ENCODE measurements around the gene NACC2.
A peak's percentile ranks its signal among the peaks of the same experiment; 100 is the strongest.

The NACC2 gene

DNA sequence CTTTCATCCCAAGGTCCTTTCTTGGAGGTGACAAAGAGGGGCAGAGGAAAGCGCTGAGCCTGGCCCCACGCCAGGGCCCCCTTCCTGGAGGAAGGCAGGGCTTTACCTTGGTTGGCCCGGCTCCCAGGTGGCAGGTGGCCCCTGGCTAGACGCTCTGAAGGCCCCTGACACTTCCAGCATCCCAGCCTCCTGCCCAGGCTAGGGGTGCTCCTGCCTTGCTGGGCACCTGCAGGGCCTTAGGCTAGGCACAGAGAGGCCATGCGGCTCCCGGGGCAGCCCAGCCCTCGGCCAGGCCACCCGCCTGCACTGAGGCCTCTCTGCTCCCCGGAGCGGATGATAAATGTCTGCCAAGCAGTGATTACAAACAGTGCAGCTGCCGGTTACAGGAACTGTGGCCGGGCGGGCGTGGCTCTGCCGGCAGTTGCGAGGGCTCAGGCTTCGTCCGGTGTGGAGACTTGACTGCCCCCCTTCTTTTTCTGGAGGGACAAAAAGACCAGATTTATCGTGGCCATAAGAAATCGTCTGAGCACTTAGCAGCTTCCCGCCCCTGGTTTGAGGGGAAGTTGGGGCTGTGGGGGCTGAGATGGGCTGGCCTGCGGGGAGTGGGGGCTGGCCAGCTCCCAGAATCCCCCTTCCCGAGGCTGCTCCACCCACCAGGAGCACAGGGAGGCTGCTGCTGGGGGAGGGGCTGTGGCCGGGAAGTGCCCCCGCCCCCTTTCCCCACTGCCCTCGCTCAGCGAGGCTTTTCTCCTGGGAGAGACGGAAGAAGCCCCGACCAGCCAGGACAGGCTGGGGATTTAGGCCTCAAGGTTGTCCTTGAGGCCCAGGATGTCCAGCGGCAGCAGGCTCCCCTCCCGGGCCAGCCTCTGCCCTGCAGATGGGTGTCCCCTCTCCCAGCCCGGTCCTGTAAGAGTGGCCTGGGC is 102.3 kb downstream of the NACC2 start:
- peak; percentile 83 for DNase-seq (ENCODE audit: low spot score)

- DNase-seq (ENCODE audit: low spot score) = no peak
Observed at GRCh38 chr9:135991771-135992170, 103.3 kb downstream of the NACC2 start.

GRCh38 chr9:135990468-135991429 is 104.3 kb downstream of the NACC2 start:
- peak; percentile 54 for DNase-seq (ENCODE audit: low spot score)

GRCh38 chr9:135989722-135990467 is 105.2 kb downstream of the NACC2 start:
- no peak for DNase-seq (ENCODE audit: low spot score)

GRCh38 chr9:135989157-135989556 is 105.9 kb downstream of the NACC2 start:
- DNase-seq (ENCODE audit: low spot score) = no peak

GRCh38 chr9:135988493-135988892 is 106.6 kb downstream of the NACC2 start:
- DNase-seq (ENCODE audit: low spot score) = no peak

DNA sequence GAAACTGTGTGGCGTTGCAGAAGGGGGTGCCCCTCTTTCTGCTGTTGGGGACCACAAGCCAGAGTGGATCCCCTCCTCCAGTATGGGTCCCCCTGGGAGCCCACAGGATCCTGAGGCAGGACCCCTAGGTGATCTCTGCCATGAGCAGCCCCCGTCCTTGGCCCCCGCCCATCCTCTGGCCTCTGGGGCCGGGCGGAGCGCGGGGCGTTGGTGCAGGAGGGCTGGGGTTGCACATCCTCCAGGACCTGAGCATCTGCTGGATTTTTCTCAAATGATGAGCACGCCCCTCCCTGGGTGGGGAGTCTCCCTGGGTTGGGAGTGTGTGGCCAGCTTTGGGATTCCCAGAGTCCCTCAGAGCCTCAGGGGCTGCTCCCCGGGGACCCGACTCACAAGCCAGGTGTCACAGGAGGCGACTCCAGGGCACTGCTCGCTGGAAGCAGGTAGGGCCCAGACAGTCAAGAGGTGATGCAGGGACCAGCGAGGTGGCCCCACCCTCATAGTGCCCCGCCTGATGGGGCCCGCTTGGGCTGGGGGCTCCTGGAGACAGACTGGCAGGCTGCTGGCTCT is 107.2 kb downstream of the NACC2 start:
- DNase-seq (ENCODE audit: low spot score) = no peak

DNA sequence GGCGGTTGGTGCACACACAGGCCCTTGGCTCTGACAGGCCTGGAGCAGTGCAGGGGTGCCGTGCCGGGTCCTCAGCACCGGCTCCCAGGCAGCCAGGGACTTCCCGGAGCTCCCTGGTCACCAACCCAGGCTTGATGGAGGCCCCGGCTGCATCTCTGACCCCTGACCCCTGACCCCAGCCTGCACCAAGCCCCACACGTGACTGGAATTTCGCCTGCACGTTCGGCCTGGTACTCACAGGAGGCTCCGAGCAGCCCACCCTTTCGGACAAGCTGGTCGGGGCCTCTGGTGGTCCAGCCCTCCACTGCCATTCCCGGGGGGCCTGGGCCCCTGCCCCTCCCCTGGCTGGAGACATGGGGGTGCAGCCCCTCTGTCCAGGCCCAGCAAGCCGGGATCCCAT is 108.5 kb downstream of the NACC2 start:
- DNase-seq (ENCODE audit: low spot score) = no peak

DNA sequence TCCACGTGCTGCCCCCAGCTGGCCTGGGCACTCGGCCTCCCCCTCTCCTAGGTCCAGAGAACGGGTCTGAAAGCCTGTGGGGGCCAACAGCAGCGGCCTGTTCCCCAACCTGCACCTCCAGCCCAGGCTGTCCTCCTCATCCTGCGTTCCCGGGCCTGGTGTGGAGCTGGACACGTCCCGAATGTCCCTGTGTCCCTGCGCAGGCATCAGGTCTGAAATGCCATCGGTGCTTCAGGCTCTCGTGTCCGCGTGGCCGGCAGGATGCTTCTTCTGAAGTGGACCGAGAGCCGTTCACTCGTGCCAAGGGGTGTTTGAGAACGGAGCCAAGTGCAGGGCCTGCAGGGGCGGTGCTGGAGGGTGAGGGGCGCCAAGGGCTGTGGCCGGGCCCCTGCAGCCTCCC is 109.2 kb downstream of the NACC2 start:
- DNase-seq (ENCODE audit: low spot score) = no peak

GRCh38 chr9:135985459-135985774 is 109.7 kb downstream of the NACC2 start:
- DNase-seq (ENCODE audit: low spot score) = no peak

- DNase-seq (ENCODE audit: low spot score) = no peak
Observed at GRCh38 chr9:135984072-135984710, 110.9 kb downstream of the NACC2 start.

DNA sequence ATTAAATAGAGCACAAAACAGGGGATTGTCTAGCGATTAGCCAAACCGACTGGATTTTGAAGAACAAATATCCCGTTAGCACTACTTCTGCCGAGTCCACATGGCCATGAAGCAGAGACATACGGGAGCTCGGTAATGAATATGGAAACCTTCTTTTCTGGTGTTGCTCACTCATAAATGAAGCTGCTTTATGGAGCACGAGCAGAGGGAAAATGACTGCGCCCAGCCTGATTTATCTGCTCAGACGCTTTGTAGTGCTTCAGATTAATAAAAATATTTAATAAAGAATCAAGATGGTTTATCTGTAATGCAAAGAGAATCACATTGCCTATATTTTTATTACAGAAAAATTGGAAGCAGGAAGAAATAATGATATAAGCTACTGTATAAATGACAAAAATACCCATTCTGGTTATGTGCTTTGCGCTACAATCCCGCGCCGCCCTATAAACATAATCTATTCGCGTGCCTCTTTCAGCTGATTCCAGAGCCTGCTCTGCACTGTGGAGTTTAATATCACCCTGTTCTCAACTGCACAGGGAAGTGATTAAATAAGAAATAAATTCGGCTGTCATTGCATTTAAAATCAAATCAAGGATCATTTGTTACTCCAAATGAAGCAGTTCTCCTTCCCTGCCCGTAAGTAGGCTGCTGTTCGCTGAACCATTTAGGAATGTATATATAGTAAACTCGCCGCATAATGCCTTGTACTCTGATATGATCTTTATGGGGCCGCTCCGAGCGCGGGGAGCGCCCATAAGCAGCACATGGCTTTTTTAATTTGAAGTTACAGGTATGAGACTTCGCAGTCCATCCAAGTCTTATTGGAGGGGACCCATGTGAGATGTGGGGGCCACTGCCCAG is 111.6 kb downstream of the NACC2 start:
- no peak for DNase-seq (ENCODE audit: low spot score)

GRCh38 chr9:135982499-135983207 is 112.4 kb downstream of the NACC2 start:
- DNase-seq (ENCODE audit: low spot score) = no peak

- DNase-seq (ENCODE audit: low spot score) = no peak
Observed at GRCh38 chr9:135980926-135981630, 114.0 kb downstream of the NACC2 start.

DNA sequence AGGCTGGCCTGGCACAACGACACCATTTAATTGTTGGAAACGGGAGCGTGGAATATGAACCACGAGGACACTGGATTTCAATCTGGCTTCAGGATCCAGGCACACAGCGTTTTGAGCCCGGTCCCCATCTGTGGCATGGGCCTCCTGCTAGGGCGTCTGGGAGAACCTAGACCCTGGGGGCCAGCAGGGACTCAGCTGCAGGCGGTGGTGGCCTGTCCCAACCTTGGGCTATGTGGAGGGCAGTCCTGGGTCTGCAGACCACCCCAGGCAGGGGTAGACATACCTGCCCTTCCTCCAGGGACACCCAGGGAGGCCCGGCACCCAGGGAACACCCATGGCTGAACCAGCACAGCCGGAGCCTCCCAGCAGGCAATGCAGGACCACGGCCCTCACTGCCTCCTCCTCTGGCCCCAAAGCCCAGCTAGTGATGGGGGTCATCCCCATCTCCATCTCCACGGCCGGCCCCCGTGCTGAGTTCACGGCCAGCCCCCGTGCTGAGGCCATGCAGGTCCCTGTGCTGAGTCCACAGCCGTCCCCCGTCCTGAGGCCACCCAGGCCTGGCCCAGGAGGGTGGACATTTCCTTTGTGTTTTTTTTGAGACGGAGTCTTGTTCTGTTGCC is 115.4 kb downstream of the NACC2 start:
- no peak for DNase-seq (ENCODE audit: low spot score)

- DNase-seq (ENCODE audit: low spot score) = no peak
Observed at GRCh38 chr9:135978642-135979546, 116.2 kb downstream of the NACC2 start.

- DNase-seq (ENCODE audit: low spot score) = no peak
Observed at GRCh38 chr9:135976944-135977343, 118.1 kb downstream of the NACC2 start.

- no peak for DNase-seq (ENCODE audit: low spot score)
Observed at GRCh38 chr9:135976531-135976930, 118.6 kb downstream of the NACC2 start.

Data from RKO (cell line).